Measurements from ENCODE around the gene CES1.
"Not testable (repeated sequence)": the region's sequence is repeated elsewhere in the genome, so short reads cannot be mapped to it uniquely, and the experiment has no call there.

Gene CES1

GRCh38 chr16:55832773-55833691 lies at the start of gene CES1:
TSS of gene CES1 (minus strand) at chr16:55833096. CDS start at chr16:55833055, 41 bp downstream.
- no peak for DNase-seq

- DNase-seq = no peak
Measured at GRCh38 chr16:55876854-55877253, 44.0 kb upstream of the CES1 start.

- no peak for DNase-seq
Measured at GRCh38 chr16:55875273-55875672, 42.4 kb upstream of the CES1 start, which contains the start of gene CES5A. TSS of gene CES5A (minus strand) at chr16:55875373. CDS start at chr16:55875221, 152 bp downstream.

DNA sequence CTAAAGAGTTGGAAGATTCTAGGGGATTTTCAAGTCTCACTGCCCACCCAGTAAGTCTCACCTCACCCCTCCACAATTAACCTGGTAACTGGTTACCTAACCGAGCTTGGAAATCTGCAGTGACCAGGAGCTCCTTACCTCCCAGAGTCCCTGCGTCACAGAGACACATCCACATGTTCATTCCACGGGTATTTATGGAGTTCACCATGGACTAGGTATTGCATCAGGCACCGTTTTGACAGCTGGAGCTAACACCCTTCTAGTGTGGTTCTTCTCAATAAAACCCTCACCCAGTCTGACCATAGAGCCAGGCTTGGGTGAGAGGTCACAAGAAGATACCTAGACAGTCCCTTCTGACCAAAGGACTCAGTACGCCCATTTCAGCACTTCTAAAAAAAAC lies 40.2 kb upstream of the CES1 start:
- DNase-seq = no peak

DNA sequence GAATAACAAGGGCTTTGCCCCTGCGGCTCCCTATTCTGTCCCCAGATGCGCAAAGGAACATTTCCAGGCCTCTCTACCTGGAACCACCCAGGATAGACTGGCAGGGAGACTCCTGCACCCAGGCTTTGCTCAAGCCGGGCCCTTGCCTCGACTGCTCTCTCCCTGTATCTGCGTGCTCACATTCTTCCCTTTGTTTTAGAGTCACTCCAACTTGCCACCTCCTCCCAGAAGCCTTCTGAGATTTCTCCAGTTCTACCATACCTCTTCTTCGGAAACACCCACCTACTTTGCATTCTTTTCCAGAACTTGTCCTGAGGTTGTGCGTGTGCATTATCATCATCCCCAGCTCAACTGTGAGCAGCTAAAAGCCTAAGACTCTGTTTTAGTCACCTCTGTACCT lies 39.2 kb upstream of the CES1 start:
- no peak for DNase-seq

GRCh38 chr16:55871411-55872038 lies 38.6 kb upstream of the CES1 start:
- DNase-seq = no peak

DNA sequence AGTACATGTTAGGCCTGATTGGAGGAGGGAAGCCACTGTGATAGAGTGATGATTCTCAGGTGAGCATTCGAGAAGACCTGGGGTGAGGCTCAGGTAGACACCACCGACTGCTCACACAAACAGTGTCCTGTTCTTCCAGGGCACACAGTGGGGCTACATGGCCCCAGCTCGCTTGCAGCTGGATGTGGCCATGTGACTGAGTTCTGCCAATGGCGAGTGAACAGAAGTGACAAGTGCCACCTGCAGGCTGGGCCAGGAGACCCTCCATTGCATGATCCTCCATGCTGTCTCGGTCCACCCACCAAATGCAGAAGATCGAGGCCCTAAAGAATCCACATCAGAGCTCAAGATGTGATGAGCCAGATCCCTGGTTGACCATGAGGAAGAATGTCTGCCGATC lies 36.1 kb upstream of the CES1 start:
- no peak for DNase-seq

GRCh38 chr16:55868137-55868536 lies 35.2 kb upstream of the CES1 start:
- no peak for DNase-seq

- DNase-seq = no peak
Measured at GRCh38 chr16:55861288-55861687, 28.4 kb upstream of the CES1 start.

- not testable (repeated sequence) for DNase-seq
Measured at GRCh38 chr16:55857650-55858049, 24.8 kb upstream of the CES1 start.

GRCh38 chr16:55856950-55857349 lies 24.1 kb upstream of the CES1 start:
- DNase-seq = no peak

GRCh38 chr16:55853114-55853513 lies 20.2 kb upstream of the CES1 start:
- DNase-seq = peak; percentile 6

DNA sequence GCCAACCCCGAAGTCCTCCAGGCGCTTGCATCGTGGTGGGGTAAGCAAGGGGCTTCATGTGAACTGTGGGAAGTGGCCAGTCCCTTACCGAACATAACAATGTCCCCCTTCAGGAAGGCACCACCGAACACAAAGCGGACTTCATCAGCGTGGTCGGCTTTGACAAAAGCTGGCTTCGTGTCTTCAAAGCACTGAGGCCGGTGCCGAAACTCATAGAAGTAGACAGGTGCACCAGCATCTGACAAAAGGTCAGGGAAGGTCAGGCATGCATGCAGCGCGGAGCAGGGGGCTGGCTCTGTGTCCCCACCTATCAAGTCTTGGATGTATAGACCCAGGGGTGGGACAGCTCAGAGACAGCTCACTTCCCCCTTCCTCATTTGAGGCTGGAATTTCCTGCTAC lies 16.6 kb upstream of the CES1 start:
- DNase-seq = no peak

GRCh38 chr16:55846598-55847346 lies 13.9 kb upstream of the CES1 start:
- no peak for DNase-seq

- DNase-seq = no peak
Measured at GRCh38 chr16:55843105-55843395, 10.2 kb upstream of the CES1 start.

DNA sequence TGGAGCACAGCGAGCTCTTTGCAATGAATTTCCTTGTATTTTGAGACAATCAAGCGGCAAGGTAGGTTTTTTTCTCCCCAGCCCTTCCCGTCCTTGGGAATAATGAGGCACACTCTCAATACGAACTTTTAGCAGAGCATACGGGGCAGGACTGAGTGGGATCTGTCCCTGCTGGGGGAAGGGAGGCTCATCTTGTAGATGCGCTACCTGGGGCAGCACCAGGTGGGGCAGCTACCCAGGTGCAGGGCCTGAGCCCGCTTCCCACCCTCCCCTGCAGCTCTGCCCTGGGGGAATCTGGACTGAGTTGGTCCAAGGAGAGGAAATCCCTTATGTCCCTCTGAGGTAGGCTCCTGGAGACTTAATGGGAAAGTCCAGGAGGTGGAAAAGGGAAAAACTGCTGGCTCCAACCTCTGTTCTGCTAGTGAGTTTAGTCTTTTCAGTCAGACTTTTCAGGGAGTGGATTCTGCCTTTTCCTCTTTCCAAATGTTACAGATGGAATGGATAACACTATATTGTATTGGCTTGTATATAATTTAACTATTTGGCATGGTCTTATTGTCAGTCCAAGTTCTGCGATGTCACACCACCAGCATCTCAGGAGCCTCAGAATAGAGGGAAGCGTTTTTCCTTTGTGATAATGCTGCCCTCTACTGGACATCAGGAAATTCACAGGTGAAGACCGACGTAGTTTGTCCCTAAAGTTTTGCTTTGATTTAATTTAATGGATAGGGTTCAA lies 9.6 kb upstream of the CES1 start:
- DNase-seq = peak; percentile 47

DNA sequence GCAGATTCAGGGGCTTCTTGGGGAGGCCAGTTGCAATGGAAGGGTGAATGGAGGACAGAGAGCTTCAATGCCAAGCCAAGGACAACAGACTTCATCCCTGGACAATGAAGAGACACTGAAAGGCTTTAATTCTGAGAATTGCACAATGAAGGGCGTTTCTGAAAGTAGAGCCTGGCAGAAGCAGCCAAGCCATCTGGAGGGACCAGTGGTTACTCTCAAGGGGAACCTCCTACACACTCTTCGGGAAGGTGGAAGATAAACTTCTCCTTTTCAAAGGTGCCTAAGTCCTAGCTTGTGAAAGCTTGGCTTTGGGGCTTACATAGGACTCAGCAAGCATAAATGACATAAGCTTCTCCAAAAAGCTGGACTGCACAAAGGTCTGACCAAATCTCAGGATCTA lies 6.2 kb upstream of the CES1 start:
- DNase-seq = no peak

GRCh38 chr16:55836158-55836611 lies 3.3 kb upstream of the CES1 start:
- DNase-seq = no peak

GRCh38 chr16:55835581-55835980 lies 2.7 kb upstream of the CES1 start:
- no peak for DNase-seq

- not testable (repeated sequence) for DNase-seq
Measured at GRCh38 chr16:55835173-55835572, 2.3 kb upstream of the CES1 start.

DNA sequence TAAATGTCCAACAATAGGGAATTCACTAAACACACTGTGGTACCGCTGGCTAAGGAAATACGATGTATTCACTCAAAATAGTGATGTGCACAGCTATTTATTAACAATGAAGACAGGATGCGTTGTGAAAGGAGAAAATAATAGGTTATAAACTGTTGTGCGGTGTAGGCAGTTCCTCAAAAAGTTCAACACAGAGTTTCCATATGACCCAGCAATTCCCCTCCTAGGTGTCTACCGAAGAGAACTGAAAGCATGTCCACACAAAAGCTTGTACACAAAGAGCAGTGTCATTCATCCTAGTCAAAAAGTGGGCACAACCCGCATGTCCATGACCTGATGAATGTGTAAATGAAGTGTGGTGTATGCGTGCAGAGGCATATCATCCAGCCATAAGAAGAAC lies 1.2 kb upstream of the CES1 start:
- DNase-seq = no peak

GRCh38 chr16:55832425-55832772 lies 497 bp downstream of the CES1 start:
- DNase-seq = no peak
